ENCODE data around the gene CASK.

Gene CASK

DNA sequence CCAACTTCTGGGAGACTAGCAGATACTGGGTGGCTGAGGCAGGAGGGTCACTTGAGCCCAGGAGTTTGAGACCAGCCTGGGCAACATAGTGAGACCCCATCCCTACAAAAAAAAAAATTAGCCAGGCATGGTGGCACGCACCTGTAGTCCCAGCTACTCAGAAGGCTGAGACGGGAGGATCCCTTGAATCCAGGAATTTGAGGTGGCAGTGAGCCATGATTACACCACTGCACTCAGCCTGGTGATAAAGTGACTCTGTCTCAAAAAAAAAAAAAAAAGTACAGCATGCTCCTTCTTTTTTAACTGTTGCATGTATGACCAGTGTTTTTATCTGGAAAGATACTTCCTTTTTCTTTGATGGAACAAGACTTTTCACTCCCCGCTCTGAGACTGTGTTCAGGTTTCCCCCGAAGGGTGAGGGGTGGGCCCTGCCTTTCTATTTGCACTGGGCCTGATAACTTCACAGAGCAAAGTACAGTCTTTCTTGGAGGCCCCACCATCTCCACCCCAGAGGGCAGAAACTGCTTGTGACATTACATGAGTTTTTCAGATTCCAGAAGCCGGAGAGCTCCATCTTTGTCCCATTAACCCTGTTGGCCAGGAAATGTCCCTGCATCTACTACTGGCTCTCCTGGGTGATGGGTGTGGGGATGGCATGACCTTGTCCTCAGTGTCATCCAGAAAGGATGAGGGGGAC is 441.1 kb downstream of the CASK start:
- Histone ChIP-seq H3K4me3 (ENCODE audit: low read depth, low read length) (no peak overlapping the region), H3K36me3 (replicated peaks) (no peaks in the 10 kb centered on the region), H3K27me3 (replicated peaks) (no peaks in the 10 kb centered on the region), H3K27ac (no peak overlapping the region)
- TF ChIP-seq, protein P1, sequence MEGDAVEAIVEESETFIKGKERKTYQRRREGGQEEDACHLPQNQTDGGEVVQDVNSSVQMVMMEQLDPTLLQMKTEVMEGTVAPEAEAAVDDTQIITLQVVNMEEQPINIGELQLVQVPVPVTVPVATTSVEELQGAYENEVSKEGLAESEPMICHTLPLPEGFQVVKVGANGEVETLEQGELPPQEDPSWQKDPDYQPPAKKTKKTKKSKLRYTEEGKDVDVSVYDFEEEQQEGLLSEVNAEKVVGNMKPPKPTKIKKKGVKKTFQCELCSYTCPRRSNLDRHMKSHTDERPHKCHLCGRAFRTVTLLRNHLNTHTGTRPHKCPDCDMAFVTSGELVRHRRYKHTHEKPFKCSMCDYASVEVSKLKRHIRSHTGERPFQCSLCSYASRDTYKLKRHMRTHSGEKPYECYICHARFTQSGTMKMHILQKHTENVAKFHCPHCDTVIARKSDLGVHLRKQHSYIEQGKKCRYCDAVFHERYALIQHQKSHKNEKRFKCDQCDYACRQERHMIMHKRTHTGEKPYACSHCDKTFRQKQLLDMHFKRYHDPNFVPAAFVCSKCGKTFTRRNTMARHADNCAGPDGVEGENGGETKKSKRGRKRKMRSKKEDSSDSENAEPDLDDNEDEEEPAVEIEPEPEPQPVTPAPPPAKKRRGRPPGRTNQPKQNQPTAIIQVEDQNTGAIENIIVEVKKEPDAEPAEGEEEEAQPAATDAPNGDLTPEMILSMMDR (IDR thresholded peaks at IDR 0.05; ENCODE audit: low read depth, low read length, missing control alignments) = no peak
- in situ Hi-C loops (cut with HindIII; ENCODE audit: low pct_ligation_motif_present, low sequenced_read_pairs) = no loop called here
- DNase-seq = no peak

DNA sequence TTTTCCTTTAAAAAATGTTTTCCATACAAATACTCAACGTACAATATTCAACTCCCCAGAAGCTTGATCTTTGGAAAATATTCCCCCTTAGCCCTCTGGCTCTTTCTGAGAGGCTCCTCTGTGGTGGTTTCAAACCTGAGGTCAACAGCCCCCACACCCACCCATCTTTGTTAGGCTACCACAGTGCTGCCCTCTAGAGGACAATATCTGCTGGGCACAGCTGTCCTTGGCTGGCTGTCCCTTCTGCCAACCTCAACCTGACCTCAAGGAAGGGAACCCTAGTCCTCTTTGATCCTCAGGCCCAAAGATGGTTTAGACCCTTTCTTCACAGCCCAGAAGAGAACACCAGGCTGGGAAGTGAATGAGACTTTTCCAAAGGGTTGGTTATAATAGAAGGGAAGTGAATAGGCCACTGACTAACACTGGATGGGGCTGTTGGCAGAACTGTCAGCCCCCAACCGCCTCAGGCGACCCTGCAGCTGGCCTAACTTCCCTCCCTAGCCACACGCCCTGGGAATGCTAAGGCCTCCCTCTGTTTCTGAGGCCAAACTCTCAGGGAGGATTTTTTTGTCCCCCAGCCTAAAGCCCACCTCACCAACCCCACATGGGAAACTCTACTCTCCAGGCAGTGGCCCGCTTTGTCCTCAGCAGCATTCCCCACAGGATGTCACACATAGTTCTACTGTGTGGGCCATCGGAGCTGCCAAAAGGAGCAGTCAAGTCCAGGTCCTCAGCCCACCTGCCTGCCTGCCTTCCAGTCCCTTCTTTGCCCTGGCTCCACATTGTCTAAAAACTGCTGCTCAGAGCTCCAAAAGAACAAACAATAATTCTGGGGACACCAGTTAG is 441.9 kb downstream of the CASK start:
- H3K27ac ChIP-seq = no peak overlapping the region
- no peaks in the 10 kb centered on the region for H3K36me3 ChIP-seq (replicated peaks)
- DNase-seq = no peak
- TF ChIP-seq, protein P1 (IDR thresholded peaks at IDR 0.05; ENCODE audit: low read depth, low read length, missing control alignments) = peak; percentile 69
- no peaks in the 10 kb centered on the region for H3K27me3 ChIP-seq (replicated peaks)
- in situ Hi-C loops (cut with HindIII; ENCODE audit: low pct_ligation_motif_present, low sequenced_read_pairs) = no loop called here
- no peak overlapping the region for H3K4me3 ChIP-seq (ENCODE audit: low read depth, low read length)

DNA sequence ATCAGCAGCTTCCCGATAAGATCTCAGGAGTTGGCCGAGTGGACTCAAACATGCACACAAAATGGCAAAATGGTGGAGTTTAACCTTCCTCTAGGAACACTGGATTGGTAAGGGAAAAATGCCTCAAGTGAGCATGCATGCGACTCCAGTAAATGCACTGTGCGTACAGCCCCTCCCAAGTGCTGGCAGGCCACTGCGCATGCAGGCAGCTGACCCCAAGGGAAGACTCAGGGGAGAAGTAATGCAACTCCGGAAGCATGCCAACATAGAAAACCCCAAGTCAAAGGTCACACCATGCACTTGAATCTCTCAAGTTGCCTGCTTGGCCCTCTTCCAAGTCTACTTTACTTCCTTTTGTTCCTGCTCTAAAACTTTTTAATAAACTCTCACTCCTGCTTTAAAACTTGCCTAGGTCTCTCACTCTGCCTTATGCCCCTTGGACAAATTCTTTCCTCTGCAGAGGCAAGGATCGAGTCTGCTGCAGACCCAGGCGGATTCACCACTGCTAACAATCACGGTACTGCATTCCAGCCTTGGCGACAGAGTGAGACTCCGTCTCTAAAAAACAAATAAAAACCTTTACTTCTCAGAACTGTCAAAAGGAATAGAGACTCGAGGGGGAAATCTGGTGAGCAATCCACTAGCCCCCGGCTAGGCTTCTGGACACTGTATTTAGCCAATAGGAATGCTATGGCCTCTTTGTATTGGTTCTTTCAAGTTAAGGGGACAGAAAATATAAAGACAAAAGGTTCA is 442.7 kb downstream of the CASK start:
- Histone ChIP-seq H3K4me3 (ENCODE audit: low read depth, low read length) (no peak overlapping the region), H3K27ac (no peak overlapping the region), H3K27me3 (replicated peaks) (no peaks in the 10 kb centered on the region), H3K36me3 (replicated peaks) (no peaks in the 10 kb centered on the region)
- TF ChIP-seq, protein P1 (IDR thresholded peaks at IDR 0.05; ENCODE audit: low read depth, low read length, missing control alignments) = no peak
- DNase-seq = no peak
- in situ Hi-C loops (cut with HindIII; ENCODE audit: low pct_ligation_motif_present, low sequenced_read_pairs) = no loop called here

DNA sequence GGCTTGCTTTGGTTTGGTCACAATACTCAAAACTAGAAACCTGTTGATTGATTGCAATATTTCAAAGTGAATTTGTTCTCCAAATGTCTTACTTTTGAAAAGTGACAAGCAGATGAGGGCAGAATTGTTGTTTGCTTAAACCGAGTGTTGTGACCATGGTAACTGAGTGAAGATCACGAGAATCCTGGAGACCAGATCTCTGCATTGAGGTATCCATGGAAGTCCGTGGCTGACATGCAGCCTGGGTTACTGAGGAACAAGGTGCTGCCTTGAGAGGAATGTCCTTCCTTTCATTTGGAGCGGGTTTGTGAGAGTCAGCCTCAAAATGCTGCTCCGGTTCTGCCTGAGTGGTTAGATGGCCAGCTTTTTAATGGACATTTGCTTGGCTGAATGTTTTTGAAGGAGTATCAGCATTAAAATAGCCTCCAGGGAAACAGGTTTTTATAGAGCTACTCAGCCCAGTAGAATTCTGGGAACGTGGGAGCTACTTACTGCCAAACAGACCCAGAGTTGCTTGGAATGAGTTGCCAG is 444.9 kb downstream of the CASK start:
- H3K27ac ChIP-seq = no peak overlapping the region
- in situ Hi-C loops (cut with HindIII; ENCODE audit: low pct_ligation_motif_present, low sequenced_read_pairs) = no loop called here
- no peak overlapping the region for H3K4me3 ChIP-seq (ENCODE audit: low read depth, low read length)
- H3K36me3 ChIP-seq (replicated peaks) = no peaks in the 10 kb centered on the region
- DNase-seq = no peak
- no peaks in the 10 kb centered on the region for H3K27me3 ChIP-seq (replicated peaks)
- TF ChIP-seq, protein P1 (IDR thresholded peaks at IDR 0.05; ENCODE audit: low read depth, low read length, missing control alignments) = no peak

DNA sequence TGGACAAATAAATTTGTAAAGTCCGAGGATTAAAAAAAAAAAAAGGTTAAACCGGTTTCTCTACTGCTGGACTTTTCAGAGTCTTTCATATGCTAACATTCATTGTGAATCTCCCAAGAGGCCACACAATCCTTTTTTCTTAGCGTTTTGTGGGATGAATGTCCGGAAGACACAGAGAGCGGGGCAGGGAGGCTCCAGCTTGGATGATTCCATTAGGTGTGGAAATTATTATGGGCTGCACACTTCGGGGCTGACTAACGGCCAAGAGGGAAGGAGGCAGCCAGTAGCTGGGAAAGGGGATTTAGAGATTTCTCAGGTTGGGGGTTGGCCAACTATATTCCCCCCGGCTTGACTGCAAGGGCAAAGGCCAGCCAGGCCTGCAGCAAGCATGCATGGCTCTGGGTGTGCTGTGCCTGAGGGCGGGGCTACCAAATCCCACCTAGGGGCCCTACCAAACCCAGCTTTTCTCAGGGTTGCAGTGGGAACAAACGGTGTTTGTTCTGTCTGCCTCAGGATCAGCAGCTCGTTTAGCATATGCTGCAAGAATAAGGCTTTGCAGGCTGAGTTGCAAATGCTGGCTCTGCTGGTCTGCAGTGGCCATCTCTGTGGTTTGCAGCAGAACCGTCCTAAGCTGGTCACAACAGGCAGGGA is 447.6 kb downstream of the CASK start:
- Histone ChIP-seq H3K36me3 (replicated peaks) (no peaks in the 10 kb centered on the region), H3K27me3 (replicated peaks) (no peaks in the 10 kb centered on the region), H3K27ac (no peak overlapping the region), H3K4me3 (ENCODE audit: low read depth, low read length) (no peak overlapping the region)
- TF ChIP-seq, protein P1 (IDR thresholded peaks at IDR 0.05; ENCODE audit: low read depth, low read length, missing control alignments) = no peak
- in situ Hi-C loops (cut with HindIII; ENCODE audit: low pct_ligation_motif_present, low sequenced_read_pairs) = no loop called here
- no peak for DNase-seq
